ENCODE measurements around the gene CHST15.

The CHST15 gene

DNA sequence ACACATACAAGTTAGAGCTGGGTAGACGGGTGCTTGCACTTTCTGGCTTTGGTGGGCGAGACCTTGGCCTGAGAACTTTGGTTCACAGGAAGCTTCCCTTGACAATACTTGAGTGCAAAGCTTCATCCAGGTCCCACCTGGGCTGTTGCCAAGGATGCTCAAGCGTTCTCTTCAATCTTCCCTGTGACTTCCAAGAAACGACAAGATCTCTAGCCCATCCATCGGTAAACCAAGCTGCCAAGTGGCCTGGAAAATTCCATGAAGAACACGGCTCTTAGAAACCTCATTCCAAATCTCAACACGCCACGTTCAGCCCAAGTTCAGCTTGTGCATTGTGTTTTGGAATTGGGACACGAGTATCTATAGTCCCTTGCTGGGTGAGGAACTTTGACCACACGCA, 84.7 kb downstream of the CHST15 start:
- no peak for DNase-seq

GRCh38 chr10:124008187-124008586, 85.2 kb downstream of the CHST15 start:
- no peak for DNase-seq

GRCh38 chr10:124007773-124008145, 85.6 kb downstream of the CHST15 start:
- no peak for DNase-seq

DNA sequence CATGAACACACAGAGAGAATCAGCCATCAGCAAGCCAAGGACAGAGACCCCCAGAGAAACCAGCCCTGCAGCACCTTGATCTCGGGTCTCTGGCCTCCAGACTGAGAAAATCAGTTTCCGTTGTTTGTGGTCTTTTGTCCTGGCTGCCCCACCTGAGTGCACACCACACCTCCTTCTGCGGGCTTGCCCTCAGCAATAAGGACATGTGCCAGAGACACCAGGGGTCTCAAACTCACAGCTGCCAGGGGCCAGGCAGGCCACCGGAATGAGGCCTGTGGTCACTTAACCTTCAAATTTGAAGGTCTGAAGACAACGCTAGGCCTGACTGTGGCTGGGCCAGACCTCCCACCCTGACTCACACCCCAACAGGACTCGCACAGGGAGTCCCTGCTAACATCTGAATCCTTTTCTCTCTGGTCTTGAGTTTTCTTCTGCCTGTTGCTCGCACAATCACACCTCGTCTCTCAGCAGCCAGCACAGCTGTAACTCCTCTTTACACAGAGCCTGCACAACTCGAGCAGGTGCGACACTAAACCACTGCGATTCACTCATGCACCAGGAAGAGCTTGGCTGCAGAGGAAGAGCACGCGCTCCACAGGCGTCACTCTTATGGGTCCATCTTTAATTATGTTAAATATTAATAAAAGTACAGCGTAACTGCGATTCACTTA, 86.2 kb downstream of the CHST15 start:
- no peak for DNase-seq

- no peak for DNase-seq
These were observed 86.9 kb downstream of the CHST15 start for GRCh38 chr10:124006526-124006925.

DNA sequence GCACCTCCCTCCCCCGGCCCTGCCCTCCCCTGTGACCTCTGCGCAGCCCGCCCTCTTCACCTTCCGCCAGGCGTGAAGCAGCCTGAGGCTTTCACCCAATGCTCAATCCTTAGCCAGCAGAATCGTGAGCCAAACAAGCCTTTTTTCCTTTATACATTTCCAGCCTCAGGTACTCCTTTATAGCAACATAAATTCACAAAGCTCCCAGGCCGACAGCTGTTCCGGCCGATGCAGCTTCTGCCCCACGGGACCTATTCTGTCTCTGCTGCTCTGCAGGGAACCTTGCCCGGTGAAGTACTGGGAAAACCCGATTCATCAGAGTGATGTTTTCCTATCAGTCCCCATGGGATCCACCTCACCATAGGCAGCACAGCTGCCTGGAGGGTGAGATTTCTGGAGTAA, 87.4 kb downstream of the CHST15 start:
- no peak for DNase-seq

DNA sequence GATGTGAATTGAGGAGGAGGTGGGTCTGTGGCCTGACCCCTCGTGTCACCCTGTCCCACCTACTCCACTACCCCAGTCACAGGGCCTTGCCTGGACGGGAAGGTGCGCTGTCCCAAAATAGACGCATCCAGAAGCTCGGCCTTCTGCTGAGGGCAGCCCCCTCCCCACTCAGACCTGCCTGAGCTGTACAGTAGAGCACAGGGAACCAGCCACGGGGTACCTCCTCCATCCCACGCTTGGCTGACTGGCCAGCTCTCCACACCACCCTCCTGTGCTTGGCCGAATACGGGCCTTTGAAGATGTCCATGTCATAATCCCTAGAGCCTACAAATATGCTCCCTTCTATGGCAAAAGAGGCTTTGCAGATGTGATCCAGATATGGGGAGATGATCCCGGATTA, 88.3 kb downstream of the CHST15 start:
- no peak for DNase-seq

GRCh38 chr10:124004663-124005004, 88.8 kb downstream of the CHST15 start:
- DNase-seq = no peak

- DNase-seq = no peak
These were observed 89.3 kb downstream of the CHST15 start for GRCh38 chr10:124003871-124004662.

- DNase-seq = no peak
These were observed 89.9 kb downstream of the CHST15 start for GRCh38 chr10:124003481-124003870.

GRCh38 chr10:124003070-124003419, 90.4 kb downstream of the CHST15 start:
- no peak for DNase-seq

DNA sequence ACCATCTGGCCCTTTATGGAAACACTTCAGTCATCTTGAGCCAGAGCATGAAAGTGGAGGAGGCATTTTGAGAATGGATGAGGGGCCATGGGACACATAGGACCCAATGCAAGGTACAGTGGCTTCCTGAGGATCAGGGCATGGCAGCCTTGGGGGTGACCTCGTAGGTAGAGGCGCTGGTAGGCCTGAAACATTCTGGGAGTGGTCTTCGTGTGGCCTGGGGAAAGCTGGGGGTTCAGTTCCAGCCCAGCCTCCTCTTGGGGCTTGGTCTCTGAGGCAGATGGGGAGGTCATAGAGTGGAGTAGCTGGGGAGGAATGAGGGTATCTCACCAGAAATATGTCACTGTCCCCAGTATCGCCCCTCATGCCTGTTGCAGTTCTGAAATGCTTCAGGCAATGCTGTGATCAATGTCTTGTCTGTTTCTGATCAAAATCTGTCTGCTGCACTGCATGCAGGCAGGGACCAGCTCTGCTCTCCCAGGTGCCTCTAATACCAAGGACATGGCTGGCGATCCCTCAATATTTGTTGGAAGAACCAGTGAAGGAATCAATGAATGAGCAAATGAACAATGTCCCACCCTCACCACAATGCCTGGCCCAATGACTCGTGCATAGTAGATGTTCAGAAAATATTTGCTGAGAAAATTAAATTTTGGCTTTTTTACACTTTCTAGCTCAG, 90.9 kb downstream of the CHST15 start:
- no peak for DNase-seq

GRCh38 chr10:124001391-124002148, 91.8 kb downstream of the CHST15 start:
- DNase-seq = no peak

DNA sequence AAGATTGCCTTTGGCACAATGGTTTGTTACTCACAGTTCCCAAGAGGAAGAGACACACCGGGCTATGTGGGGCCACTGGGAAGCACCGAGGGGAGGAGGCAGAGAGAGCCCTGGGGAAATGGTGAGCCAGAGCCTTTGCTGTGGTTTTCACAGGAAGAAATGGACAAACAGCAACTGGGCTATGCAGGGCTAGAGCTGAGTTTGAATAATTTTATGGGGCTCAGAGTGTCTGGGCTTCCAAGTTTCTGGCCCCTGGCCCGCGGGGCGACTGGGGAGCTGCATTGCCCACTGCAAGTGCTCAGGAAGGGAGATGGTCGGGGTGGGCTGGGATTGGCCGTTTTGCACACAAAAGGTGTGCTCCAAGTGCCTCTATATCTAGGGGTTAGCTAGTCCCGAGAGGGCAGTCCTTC, 92.6 kb downstream of the CHST15 start:
- DNase-seq = no peak

- DNase-seq = no peak
These were observed 93.3 kb downstream of the CHST15 start for GRCh38 chr10:123999956-124000615.

- DNase-seq = no peak
These were observed 94.1 kb downstream of the CHST15 start for GRCh38 chr10:123999261-123999660.

GRCh38 chr10:123998197-123999141, 94.9 kb downstream of the CHST15 start:
- DNase-seq = no peak

DNA sequence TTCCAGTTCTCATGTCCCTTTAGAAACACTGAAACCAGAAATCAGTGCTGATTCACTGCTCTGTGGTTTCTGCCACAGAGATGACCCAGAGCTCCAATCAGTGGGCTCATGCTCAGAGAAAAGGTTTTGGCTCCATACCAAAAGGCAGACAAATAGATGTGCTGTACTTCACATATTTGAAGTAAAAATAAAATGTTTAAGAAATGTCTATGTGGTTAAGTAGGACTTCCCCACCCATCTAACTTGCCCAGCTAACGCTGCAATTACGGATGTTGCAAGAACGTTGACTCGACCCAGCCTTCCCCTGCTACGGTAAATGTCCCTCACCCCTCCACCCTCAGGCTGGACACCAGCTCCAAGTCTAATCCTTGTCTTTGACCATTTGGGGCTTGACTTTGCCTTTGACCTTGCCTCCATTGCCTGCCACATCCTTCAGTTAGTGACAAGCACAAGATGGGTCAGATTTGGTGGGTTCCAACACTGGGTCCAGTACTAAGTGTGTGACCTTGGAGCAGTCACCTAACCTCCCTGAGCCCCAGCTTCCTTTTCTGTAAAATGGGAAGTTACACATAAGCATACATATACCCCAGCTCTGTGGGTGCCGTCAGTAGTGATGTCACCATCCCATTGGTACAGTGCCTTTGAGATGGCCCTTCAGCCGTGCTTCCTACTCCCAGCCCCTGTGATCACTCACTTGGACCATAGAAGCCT, 95.8 kb downstream of the CHST15 start:
- DNase-seq = peak; percentile 83

DNA sequence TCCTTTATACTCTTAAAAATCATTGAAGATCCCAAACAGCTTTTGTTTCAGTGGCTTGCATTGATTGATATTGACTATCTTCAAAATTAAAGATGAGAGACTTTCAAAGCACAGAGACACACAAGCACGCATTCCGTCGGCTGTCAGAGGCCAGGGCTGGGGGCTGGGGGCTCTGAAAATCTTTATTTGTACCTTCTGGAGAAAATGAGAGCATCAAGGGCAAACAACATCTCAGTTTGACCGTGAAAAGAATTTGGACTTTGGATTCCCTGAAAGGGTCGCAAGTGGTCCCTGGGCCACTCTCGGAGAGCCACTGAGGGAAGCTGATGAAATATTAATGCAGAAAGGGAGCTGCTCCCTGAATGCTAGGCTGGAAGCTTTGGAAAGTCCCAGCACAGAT, 96.4 kb downstream of the CHST15 start:
- DNase-seq = no peak

DNA sequence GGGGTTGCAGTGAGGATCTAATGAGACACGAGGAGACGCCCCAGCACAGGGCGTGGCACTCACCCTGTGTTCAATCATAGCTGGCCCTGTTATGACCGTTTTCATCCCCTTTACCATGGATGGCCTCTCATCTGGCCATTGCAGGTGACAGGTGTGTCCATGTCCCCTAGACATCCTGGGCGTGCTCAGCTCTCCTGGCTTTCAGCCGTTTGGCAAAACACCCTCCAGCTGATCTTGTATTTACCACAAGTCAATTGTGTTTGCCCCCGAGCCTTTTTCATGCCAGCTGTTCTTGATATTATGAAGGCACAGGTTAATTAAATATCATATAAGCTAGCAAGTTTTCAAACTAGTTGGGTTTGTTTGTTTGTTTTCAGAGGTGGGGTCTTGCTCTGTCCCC, 97.1 kb downstream of the CHST15 start:
- no peak for DNase-seq

DNA sequence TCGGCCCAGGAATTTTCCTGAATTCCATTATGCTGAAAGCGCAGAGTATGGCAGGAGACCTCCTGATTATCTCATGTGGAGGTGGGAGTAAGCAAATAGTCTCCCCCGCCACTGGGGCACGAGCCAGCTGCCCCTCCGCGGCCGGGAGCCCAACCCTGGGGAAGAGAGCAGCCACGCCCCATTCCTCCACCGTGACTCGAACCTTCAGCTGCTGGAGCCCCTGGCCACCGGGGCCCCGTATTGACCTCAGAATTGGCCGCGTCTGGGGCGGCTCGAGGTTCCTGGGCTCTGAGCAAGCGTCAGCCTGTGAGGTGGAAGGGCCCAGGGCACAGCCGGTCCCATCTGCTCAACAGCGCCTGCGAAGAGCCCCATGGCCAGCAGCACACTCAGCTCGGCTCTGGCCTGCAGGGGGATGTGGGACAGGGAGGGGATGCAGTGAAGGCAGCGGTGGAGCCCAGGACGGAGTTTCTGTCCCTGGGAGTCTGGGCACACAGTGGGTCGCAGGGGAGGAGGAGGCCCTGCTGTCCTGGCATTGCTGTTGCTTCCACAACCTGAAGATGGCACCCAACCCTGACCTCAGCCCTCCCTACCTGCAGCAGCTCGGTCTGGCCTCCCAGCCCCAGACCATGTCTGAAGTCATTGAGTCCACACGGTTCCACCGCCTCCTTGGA, 97.8 kb downstream of the CHST15 start:
- no peak for DNase-seq

Measured in MV-4-11 (cell line).